SK-N-SH treated with all-trans-retinoic acid at 6 μM for 48 hours (cell line): ENCODE measurements around the gene SFXN2.

Experiments
- ATAC-seq: fragments of 200-7000 bp; cut with Tn5 transposase; 3 replicates; pipeline ENCODE4 v1.9.1; 2020; ENCODE audit warnings: mild to moderate bottlenecking, moderate library complexity
- ARNTL ChIP-seq: fragments of 450-650 bp; formaldehyde crosslinking; IDR thresholded peaks from 2 replicates; pipeline ENCODE4 v1.5.0; 2020; ENCODE audit warnings: low read depth, mild to moderate bottlenecking, moderate library complexity, borderline replicate concordance
- BACH2 ChIP-seq: fragments of 250-450 bp; sonication (Bioruptor Pico); IDR thresholded peaks from 2 replicates; pipeline ENCODE4 v1.9.0; 2021; ENCODE audit warnings: mild to moderate bottlenecking, borderline replicate concordance
- CREB5 ChIP-seq: fragments of 250-450 bp; sonication (Bioruptor Pico); IDR thresholded peaks from 2 replicates; pipeline ENCODE4 v1.5.1; 2020; ENCODE audit warnings: low read depth, mild to moderate bottlenecking, moderate library complexity
- CSDC2 ChIP-seq: fragments of 250-450 bp; sonication (Bioruptor Pico); IDR thresholded peaks from 2 replicates; pipeline ENCODE4 v1.5.0; 2020; ENCODE audit warnings: mild to moderate bottlenecking, moderate library complexity
- CSRNP3 ChIP-seq: fragments of 250-450 bp; sonication (Bioruptor Pico); IDR thresholded peaks from 2 replicates; pipeline ENCODE4 v1.5.1; 2021; ENCODE audit warnings: mild to moderate bottlenecking, moderate library complexity
- ESRRG ChIP-seq: fragments of 250-450 bp; sonication (Bioruptor Pico); IDR thresholded peaks from 2 replicates; pipeline ENCODE4 v1.6.1; 2021; ENCODE audit warnings: mild to moderate bottlenecking
- GLIS3 ChIP-seq: fragments of 250-450 bp; sonication (Bioruptor Pico); IDR thresholded peaks from 2 replicates; pipeline ENCODE4 v1.5.0; 2020; ENCODE audit warnings: mild to moderate bottlenecking, moderate library complexity
- ISL1 ChIP-seq: fragments of 250-450 bp; sonication (Bioruptor Pico); IDR thresholded peaks from 2 replicates; pipeline ENCODE4 v2.1.2; 2022; ENCODE audit warnings: mild to moderate bottlenecking, moderate library complexity
- OSR1 ChIP-seq: fragments of 250-450 bp; sonication (Bioruptor Pico); IDR thresholded peaks from 2 replicates; pipeline ENCODE4 v1.8.0; 2022; ENCODE audit warnings: moderate library complexity, mild to moderate bottlenecking, inconsistent platforms
- PATZ1 ChIP-seq: fragments of 250-450 bp; sonication (Bioruptor Pico); IDR thresholded peaks from 2 replicates; pipeline ENCODE4 v1.8.0; 2020; ENCODE audit warnings: mild to moderate bottlenecking, moderate library complexity, borderline replicate concordance
- POU6F1 ChIP-seq: fragments of 250-450 bp; sonication (Bioruptor Pico); IDR thresholded peaks from 2 replicates; pipeline ENCODE4 v1.8.0; 2021; ENCODE audit warnings: low read depth, mild to moderate bottlenecking, moderate library complexity, borderline replicate concordance
- PPARA ChIP-seq: fragments of 250-450 bp; sonication (Bioruptor Pico); IDR thresholded peaks from 2 replicates; pipeline ENCODE4 v1.5.0; 2020; ENCODE audit warnings: mild to moderate bottlenecking, borderline replicate concordance
- RARB ChIP-seq: fragments of 250-450 bp; sonication (Bioruptor Pico); IDR thresholded peaks from 2 replicates; pipeline ENCODE4 v1.8.0; 2021; ENCODE audit warnings: mild to moderate bottlenecking, moderate library complexity
- SNAI2 ChIP-seq: fragments of 250-450 bp; sonication (Bioruptor Pico); IDR thresholded peaks from 2 replicates; pipeline ENCODE4 v1.5.0; 2020; ENCODE audit warnings: mild to moderate bottlenecking, moderate library complexity
- TCF4 ChIP-seq: fragments of 250-450 bp; sonication (Bioruptor Pico); IDR thresholded peaks from 2 replicates; pipeline ENCODE4 v1.8.0; 2021; ENCODE audit warnings: mild to moderate bottlenecking, moderate library complexity, borderline replicate concordance
- TOX ChIP-seq: fragments of 250-450 bp; sonication (Bioruptor Pico); IDR thresholded peaks from 2 replicates; pipeline ENCODE4 v1.8.0; 2021; ENCODE audit warnings: mild to moderate bottlenecking, moderate library complexity, borderline replicate concordance
- ZC3H10 ChIP-seq: fragments of 250-450 bp; sonication (Bioruptor Pico); IDR thresholded peaks from 2 replicates; pipeline ENCODE4 v1.5.1; 2021; ENCODE audit warnings: mild to moderate bottlenecking, moderate library complexity
- ZFP3 ChIP-seq: fragments of 250-450 bp; sonication (Bioruptor Pico); IDR thresholded peaks from 2 replicates; pipeline ENCODE4 v1.5.0; 2020; ENCODE audit warnings: mild to moderate bottlenecking, moderate library complexity
- ZFP30 ChIP-seq: fragments of 450-650 bp; formaldehyde crosslinking; IDR thresholded peaks from 2 replicates; pipeline ENCODE4 v1.5.0; 2022; ENCODE audit warnings: mild to moderate bottlenecking, moderate library complexity
- ZNF565 ChIP-seq: fragments of 450-650 bp; formaldehyde crosslinking; conservative IDR thresholded peaks from 2 replicates; pipeline ENCODE4 v1.5.0; 2020; ENCODE audit warnings: low read depth, mild to moderate bottlenecking, moderate library complexity
- ZNF70 ChIP-seq: fragments of 450-650 bp; formaldehyde crosslinking; IDR thresholded peaks from 2 replicates; pipeline ENCODE4 v1.5.0; 2020; ENCODE audit warnings: mild to moderate bottlenecking, moderate library complexity
- ZNF8 ChIP-seq: fragments of 450-650 bp; formaldehyde crosslinking; IDR thresholded peaks from 2 replicates; pipeline ENCODE4 v1.5.0; 2020; ENCODE audit warnings: mild to moderate bottlenecking, moderate library complexity

SFXN2 gene

GRCh38 chr10:102712089-102712488, 2.3 kb upstream of the SFXN2 start:
- TF ChIP-seq TCF4 (CRISPR knock-in tag) (no peak), CSDC2 (no peak), ZFP3 (CRISPR knock-in tag) (no peak), OSR1 (CRISPR knock-in tag) (no peak), ISL1 (CRISPR knock-in tag) (no peak), PPARA (CRISPR knock-in tag) (no peak), ZNF565 (CRISPR knock-in tag) (no peak)
- ATAC-seq: no peak

GRCh38 chr10:102712843-102713538, 1.4 kb upstream of the SFXN2 start:
- ATAC-seq: no peak

GRCh38 chr10:102713539-102713813, 960 bp upstream of the SFXN2 start:
- ATAC-seq: peak; percentile 74
- TF ChIP-seq TCF4 (CRISPR knock-in tag) (no peak), ISL1 (CRISPR knock-in tag) (no peak), ESRRG (CRISPR knock-in tag) (no peak), ZNF565 (CRISPR knock-in tag) (no peak), GLIS3 (CRISPR knock-in tag) (no peak), SNAI2 (CRISPR knock-in tag) (no peak), ZNF70 (CRISPR knock-in tag) (no peak), ARNTL (no peak), CREB5 (CRISPR knock-in tag) (no peak), OSR1 (CRISPR knock-in tag) (no peak), CSRNP3 (CRISPR knock-in tag) (no peak), BACH2 (no peak), POU6F1 (no peak)

More at GRCh38 chr10:102712843-102713538, 1.4 kb upstream of the SFXN2 start:
- TF ChIP-seq POU6F1 (no peak), ARNTL (no peak), SNAI2 (CRISPR knock-in tag) (no peak), TOX (CRISPR knock-in tag) (no peak), ZFP3 (CRISPR knock-in tag) (no peak), ESRRG (CRISPR knock-in tag) (no peak), PATZ1 (CRISPR knock-in tag) (no peak), OSR1 (CRISPR knock-in tag) (no peak), ISL1 (CRISPR knock-in tag) (no peak), ZNF8 (no peak), PPARA (CRISPR knock-in tag) (no peak), ZNF565 (CRISPR knock-in tag) (no peak), GLIS3 (CRISPR knock-in tag) (no peak), CSDC2 (no peak), ZC3H10 (CRISPR knock-in tag) (no peak), TCF4 (CRISPR knock-in tag) (no peak), RARB (CRISPR knock-in tag) (no peak), ZFP30 (no peak)
